ENCODE data around the gene RNF157.

RNF157 gene

DNA sequence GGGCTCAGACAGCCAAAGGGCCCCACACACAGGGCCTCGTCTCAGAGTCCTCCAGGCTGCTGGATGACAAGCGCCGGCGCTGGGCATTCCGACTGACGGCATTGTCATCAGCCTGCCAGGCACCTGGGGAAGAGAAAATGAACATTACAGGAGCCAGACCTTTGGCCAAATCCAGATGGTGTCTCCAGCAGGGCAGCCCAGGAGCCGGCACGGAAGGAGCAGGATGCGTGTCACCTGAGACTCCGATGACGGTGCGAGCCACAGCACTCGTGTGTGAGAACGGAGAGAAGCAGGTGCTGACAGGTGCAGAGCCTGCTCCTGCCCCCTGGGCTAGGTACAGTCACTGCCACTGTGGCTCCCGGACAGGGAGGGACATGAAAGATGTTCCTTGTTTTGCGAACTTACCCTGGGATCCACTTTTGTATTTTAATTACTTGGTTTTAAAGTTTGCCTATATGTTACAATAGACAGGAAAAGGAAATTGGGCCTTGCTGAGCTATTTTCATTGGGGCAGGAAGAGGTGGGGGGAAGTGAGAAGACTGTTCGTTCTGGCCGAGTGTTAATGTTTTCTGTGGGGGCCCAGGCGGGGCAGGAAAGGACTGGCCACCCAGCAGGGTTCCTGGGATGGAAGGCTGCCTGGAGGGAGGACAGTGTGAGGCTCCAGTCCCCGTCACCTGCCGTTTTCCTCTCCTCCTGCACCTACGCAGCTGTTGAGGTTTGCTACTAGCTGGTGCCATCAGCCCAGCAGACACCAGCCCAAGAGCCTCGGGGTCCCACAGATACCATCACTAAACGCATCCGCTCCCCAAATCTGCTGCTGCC, 94.9 kb downstream of the RNF157 start:
- no peak for DNase-seq (ENCODE audit: low read depth in 1 of 2, low spot score in 1 of 2)

DNA sequence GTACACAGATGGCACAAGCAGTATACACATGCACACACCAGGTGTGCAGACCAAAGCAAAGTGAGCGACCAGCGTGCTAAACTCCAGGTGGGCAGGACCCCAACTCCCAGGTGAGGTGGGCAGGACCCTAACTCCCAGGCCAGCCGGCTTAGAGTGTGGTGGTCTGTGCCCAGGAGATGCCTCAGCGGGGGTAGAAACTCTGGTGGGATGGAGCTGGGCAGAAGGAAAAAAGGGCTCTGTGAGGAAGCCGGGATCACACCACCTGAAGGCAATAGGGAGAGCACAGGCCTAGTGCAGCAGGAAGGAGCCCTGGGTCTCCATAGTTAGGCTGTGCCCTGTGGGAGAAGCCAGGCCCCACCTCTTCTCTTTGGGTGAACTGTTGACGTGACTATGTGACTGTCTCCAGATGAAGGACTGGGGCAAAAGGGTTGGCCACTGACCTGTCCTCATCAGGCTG, 97.7 kb downstream of the RNF157 start:
- DNase-seq (ENCODE audit: low read depth in 1 of 2, low spot score in 1 of 2) = no peak

DNA sequence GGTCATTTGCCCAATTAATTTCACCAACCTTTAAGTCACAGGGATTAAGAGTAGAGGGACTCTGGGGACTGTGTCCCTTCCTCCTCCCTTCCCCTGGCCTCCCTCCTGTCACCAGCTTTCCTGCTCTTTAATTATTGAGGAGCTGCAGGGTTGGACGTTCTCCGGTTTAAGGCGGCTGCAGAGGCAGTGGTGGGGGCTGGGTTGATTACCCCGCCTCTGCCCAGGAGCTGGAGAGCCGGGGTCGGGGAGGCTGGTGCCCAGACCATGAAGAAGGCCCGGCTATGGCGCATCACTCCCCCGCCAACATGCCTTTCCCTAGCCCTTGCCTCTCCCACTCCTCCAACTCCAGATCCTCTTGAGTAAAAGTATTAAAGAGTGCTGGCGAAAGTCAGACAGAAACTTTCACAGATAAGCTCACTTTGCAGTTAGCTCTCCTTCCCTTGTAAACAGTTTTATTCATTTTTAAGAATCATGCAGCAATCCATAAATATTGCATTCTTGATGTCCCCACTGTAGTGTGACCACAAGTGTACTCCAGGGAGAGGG, 98.2 kb downstream of the RNF157 start:
- DNase-seq (ENCODE audit: low read depth in 1 of 2, low spot score in 1 of 2) = no peak

DNA sequence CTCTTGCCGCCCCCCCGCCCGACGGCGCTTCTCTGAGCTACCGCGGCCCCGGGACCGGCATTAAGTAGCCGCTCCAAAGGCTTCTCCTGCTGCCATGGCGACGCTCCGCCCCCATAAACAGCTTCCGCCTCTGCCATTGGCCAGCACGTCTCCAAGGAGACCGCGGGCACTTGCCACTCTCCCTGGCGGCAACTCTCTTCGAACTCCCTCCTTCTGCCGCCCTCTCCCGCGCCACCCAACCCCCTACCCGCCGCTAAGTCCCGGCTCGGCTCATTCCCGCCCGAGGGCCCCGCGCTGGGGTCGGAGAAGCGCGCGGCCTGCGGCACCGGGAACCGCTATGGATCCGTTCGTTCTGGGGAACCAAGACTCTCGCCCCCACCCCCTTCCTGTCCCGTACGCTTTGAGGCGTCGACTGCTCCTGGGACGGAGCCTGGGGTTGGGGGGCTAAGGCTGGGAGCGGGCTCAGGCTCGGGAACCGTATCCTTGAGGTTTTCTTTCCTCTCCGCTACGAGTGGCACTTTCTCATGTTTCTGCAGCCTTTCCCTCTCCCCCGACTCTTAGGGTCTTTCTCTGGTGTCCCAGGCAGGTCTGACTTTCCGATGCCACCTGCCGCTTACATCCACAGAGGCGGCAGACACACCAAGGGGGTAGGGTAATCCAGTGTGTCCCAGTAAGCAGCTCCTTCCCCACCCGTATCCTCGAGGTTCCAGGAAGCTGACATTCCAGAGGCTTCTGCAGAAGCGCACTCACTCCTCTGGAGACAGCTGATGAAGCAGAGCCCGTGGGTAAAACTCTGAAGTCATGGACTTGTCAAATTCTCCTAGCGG, 98.9 kb downstream of the RNF157 start, which contains the start of gene FOXJ1:
TSS of gene FOXJ1 (minus strand) at position 34 of the 827 bp plus-strand sequence. CDS start 850 bp downstream, outside the sequence.
- DNase-seq (ENCODE audit: low read depth in 1 of 2, low spot score in 1 of 2) = peak; percentile 80 to 83

DNA sequence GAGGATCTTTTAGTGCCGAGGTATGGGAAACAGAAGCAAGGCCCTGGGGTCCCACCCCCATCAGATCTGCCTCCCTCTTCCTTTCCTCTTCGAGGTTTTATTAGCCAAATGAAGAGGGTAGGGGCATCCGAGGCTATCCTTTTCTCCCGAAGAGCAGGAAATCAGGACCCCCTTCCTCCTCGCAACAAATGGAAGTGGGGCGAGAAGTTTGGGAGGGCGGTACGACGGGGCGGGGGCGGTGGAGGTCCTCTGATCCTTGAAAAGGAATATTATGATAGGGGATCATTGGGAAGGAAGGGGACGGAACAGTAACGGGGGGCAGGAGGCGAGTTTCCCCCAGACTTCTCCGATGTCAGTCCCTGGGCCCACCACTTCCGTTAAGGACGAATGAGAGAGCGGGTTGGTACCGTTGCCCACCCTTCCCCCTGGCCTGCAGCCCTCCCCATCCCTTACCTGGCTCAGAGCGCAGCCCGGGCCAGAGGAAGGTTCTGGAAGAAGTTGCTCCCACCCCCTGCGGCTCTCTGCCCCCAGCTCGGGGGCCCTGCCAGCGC, 99.6 kb downstream of the RNF157 start:
- DNase-seq (ENCODE audit: low read depth in 1 of 2, low spot score in 1 of 2) = no peak

DNA sequence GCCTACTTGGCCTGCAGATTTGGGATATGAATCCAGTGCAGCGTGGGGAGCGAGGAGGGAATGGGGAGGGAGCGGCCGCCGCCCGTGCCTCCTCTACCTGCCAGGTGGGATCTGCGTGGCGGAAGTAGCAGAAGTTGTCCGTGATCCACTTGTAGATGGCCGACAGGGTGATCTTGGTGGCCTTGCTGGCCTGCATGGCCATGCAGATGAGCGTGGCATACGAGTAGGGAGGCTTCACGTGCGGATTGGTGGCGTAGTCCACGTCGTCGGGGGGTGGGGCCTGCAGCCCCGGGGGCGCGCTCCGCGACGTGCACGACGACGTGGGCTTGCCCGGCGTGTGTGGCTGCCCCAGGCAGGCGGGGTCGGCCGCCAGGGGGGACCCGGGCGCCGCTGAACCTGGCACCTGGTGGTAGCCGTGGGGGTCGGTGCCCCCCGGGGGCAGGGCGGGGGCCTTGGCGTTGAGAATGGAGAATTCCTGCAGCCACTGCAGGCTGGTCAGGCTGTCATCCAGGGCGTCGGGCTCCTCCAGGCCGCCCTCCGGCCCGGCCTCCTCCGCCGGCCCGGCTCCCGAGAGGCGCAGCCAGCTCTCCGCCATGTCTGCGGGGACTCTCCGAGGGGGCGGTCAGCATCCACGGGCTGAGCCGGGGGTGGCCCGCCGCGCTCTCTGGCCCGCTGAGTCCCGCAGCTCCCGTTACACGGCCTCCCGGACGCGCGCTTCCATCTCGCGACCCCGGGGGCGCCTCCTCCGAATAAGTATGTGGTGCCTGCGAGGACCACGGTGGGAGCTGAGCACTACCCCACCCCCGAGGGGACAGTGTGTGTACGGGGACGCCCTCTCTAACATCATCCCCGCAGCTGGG, 100.3 kb downstream of the RNF157 start:
- no peak for DNase-seq (ENCODE audit: low read depth in 1 of 2, low spot score in 1 of 2)

DNA sequence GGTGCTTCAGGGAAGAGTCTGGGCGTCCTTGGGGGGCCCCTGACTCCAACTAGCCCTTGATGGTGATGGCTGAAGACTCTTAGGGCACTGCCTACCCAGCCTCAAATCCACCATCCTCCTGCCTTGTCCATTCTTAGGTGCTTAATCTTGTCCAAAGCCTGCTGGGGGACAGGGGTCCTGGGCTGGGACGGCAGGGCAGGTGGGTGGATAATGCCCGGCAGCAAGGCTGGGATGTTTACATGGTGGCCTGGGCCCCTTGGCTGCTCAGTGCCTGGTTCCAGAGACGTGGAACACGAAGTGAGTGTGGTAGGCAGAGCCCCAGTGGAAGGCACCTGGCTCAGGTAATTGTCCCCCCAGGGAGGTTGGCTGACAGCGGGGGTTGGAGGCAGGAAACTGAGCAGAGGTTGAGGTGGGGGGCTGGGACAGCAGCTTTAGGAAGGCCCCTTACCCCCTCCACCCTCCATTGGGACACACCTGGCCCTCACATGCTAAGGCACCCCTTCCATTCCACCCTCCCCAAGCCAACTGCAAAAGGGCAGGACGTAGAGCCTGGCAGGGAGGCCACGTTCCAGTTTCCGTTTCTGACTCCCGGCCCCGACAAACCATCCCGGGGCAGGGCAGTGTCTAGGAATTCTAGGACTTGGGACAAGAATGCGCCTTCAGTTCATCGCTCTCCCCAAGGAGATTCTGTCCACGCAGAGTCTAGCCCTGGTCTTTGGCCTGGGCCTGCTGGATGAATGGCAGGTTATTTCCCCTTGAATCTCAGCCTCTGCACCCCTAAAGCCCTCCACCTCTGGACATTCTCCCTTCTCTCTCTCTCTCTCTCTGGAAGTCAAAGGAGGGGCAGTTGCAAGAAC, 101.2 kb downstream of the RNF157 start:
- no peak for DNase-seq (ENCODE audit: low read depth in 1 of 2, low spot score in 1 of 2)

DNA sequence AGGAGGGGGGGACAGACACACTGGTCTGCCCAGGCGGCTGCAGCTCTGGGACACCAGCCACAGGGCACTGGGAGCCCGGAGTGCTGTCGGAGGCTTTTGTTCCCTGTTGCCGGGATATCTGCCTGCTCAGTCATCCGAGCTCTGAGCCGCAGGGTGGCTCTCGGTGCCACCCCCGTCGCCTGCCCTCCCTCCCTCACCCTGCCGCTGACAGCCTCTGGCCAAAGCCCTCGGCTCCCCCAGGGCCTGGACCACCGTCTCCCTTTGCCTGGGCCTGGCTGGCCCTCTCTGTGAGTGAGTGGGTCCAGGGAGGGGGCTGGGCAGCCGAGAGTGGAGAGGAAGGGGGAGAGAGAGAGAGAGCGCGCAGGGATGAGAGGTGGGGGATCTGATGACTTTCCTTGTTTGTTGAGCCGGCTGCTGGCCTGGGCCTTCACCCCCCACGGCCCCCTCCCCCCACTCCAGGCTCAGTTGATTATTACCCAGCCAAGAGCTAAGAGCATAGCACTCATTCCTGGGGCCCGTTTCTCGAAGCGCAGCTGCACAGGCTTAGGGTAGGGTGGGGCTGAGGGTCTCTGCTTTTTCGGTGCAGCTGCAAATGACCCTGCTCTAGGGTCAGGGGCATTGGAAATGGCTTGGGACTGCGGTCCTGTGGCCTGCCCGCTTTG, 101.9 kb downstream of the RNF157 start:
- DNase-seq (ENCODE audit: low read depth in 1 of 2, low spot score in 1 of 2) = no peak

DNA sequence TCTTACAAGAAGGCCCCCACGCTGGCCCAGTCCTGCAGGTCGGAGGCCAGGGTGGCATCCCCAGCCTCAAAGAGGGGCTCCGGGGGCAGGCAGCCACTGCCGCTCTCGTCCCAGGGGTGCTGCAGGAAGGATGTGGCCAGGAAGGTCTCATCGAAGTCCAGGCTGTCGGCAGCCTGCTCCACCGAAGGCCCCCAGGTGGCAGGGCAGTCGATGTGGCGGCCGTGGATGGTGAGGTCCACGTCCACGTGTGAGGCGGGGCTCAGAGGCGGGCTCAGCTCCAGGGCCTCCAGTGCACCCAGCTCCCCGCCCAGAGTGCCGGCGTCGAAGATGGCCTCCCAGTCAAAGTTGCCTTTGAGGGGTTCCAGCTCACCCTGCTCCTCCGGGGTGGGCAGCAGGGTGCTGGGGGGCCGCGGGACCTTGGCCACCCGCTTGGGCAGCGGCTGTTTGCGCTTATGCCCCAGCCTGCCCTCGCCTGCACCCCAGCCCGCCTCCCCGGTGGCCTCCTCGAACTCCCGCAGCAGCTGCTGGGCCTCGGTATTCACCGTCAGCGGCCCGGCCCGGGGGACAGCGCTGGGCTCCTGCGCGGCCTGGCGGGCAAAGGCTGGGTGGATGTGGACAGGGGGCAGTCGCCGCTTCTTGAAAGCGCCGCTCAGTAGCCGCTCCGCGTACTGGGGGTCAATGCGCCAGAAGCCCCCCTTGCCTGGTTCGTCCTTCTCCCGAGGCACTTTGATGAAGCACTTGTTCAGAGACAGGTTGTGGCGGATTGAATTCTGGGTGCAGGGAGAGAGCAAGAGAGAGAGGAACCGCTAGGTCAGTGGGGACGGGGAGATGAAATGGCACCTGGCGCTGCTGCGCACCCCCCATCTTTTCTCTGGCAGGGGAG, 102.7 kb downstream of the RNF157 start:
- DNase-seq (ENCODE audit: low read depth in 1 of 2, low spot score in 1 of 2) = no peak

DNA sequence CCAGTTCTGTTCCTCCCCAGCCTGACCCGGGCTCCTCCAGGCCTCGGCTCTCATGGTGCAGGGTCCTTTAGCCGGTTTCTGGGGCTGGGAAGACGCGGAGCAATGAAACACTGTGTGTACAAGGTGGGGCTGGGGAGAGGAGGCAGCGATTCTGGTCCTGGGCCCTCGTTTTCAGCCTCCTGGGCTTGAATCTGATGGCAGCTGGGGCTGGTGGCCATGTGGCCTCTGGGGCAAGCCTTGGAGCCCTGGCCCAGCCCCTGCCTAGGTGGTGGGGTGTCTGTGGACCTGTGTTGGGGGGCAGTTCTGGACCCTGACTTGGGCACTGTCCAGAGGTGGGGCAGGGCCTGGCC, 103.3 kb downstream of the RNF157 start:
- no peak for DNase-seq (ENCODE audit: low read depth in 1 of 2, low spot score in 1 of 2)

DNA sequence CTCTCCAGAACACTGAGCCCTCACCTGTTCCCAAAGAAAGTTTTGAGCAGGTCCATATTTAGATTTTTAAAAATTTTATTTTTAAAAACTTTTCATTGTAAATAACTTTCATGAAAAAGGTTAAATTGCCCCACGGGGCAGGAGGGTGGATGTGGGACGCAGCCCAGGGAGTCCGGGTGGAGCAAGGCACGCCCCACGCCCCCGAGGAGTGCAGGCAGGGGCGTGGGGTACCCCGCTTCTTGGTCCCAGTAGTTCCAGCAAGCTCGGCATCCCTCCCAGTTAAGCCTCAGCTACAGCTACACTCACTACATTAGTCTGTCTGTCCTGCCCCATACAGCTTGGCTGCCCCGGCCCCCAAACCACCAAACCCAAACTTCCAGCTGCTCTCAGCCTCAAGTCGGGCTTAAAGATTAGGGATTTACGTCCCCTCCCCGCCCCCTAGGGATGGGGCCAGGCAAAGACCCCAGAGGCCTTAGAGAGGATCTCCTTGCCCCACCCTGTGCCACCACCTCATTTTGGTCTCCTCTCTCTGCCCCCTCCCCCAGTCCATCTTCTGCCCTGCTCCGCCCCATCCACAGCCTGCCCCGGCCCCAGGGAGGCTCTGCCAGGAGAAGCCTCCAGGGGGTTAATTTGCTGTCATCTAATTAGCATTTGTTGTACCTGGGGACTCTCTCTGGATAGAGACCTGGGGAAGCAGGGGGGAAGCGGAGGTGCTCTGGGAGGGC, 103.9 kb downstream of the RNF157 start:
- DNase-seq (ENCODE audit: low read depth in 1 of 2, low spot score in 1 of 2) = no peak

DNA sequence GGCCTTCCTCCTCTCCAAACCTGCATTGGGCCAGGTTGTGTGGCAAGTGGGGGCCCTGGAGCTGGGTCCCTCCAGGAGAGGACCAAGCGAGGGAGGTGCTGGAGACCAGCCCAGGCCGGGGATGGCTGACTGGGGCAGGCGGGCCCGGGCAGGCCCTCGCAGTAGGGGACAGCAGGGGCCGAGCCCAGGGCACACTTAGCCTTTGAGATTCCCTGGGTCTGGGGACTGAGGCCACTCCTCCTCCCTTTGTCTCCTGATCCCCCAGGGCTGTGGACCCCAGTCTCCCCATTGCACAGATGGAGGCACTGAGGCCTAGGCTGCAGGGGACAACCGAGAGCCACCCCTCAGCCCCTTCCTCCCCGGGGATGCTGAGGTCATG, 104.5 kb downstream of the RNF157 start:
- DNase-seq (ENCODE audit: low read depth in 1 of 2, low spot score in 1 of 2) = no peak

DNA sequence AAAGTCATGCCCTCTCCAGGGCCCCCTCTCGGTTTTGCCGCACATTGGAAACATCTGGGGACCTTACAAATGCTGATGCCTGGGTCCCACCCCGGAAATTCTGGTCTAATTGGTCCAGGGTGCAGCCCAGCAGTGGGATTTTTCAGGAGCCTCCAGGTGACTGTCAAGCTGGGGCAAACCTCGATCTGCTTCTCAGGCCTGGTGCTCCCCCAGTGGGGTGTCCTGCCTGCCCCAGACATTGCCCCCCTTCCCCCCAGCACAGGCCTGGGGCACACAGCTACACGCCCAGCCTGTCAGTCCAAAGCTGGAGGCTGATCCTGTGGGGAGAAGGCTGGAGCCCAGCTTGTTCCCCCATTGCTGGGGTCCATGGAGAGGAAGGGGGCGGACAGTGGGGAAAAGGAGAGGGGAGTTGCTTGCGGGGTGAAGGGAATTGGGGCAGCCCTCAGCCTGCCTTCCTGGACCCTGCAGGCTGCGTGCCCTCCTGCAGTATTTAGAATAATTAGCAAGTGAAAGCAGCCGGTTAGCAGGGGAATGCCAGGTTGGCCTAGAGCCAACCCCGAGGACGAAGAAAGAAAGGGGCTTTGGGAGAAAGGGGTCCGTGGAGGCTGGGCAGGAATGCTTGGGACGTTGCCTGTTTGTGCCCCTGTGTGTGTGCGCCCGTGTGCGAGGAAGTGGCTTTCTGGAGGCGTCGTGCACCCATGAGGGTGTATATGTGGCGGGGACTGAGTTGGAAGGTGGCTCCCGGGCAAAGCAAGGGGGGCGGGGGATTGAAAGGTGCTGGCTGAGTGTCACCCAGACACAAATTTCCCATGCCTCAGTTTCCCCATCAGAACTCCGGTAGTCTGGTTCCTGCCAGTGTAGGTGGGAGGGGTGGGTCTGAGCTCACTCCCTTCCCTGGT, 105.1 kb downstream of the RNF157 start:
- no peak for DNase-seq (ENCODE audit: low read depth in 1 of 2, low spot score in 1 of 2)

DNA sequence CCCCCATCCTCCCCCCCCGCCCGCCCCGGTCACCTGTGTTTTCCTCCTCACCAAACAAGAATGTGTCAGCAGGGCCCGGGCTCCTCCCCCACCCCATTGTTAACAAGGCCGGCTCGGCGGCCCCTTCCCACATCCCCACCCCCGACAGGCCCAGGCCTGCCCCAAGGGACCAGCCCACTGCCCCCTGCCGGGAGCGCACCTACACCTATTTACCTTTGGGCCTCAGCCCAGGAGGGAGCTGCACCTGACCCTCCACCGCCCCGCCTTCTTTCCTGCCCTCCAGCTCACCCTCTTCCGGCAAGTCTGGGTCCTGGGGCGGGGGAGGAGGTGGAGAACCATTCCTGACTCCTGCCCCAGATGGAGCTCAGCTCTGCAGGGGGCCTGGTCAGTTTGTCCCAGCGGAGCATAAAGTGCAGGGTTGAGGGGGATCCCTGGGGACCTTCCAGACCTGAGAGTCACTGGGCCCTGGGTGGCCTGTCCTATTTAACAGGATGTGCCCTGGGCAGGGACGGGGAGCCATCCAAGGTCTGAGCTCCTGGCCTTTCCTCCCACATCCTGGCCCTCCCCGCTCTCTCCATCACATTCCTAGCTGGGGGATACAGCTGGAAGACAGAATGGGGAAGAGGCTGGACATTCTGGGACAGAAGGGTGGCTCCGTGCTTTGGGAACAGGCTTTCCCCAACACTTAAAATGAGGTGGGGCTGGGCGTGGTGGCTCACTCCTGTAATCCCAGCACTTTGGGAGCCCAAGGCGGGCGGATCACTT, 107.5 kb downstream of the RNF157 start:
- no peak for DNase-seq (ENCODE audit: low read depth in 1 of 2, low spot score in 1 of 2)

DNA sequence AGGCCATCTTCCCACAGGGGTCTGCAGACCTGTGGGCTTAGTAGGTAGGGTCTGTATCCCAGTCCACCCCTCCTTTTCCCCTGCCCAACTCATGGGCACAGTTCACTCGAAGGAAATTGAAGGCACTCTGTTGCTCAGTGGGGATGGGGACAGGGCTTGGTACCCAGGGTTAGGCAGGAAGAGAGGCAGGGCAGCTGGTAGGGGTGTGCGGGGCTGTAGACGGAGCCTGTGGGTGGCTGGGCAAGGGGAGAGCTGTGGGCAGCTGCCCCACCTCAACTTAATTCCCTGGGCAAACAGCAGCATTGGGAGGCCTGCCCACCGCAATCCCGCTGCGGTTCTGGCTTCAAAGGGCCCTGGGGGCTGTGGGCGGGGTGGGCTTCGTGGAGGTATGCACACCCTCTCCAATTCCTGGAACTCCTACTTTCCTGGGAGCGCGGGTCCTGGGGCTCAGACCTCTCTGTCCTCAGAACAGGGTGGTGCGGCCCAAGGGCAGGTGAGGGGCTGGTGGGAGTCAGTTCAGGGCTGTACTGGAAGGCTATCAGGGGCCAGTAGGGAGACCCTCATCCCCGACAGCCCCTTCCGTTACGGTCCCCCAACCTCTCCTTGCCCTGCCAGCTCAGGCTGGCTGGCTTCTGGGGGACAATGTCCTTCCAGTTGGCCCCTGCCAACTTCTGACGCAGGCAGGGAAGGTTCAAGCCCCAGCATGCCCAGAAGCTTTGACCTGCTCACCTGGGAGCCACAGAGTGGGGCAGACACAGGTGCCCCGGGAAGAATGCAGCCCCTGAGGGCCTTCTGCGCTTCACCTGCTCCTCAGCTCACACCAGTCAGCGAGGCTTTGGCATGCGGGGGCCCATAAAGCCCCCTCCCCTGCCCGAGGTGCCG, 108.4 kb downstream of the RNF157 start:
- DNase-seq (ENCODE audit: low read depth in 1 of 2, low spot score in 1 of 2) = no peak
